Panc1 (cell line): ENCODE measurements around the gene IL20RA. TPM values are rescaled to one million over a fixed set of nuclear protein-coding genes. Genes with fewer than 3 reads are reported as not detected.

Source experiments
- ATAC-seq: fragments of 200-7000 bp; cut with Tn5 transposase; 2 replicates; pipeline ENCODE4 v1.9.1; 2020; ENCODE audit warnings: mild to moderate bottlenecking, moderate library complexity
- BruUV-seq: library from RNA; stranded (reverse); fragments of 400-500 nt; replicated peaks from 2 replicates; lab custom pipeline; 2021; lab: Mats Ljungman, UMichigan
- CTCF ChIA-PET: fragments of 300-600 bp; sonication (Branson Sonifier 250); formaldehyde crosslinking; loops from one replicate; lab custom pipeline; 2022; ENCODE audit warnings: antibody characterized with exemption; lab: Charles Lee
- POLR2A ChIA-PET: fragments of 300-600 bp; sonication (Branson Sonifier 250); formaldehyde crosslinking; loops from one replicate; lab custom pipeline; 2022; ENCODE audit warnings: antibody characterized with exemption; lab: Charles Lee
- DNase-seq: peaks from one replicate; pipeline ENCODE4 v3.0.0-alpha.2; 2010; ENCODE audit warnings: low read depth, low spot score
- H3K27ac ChIP-seq: 2 replicates; pipeline ENCODE4 v1.5.1; 2011; ENCODE audit warnings: mild to moderate bottlenecking, low read length, inconsistent platforms
- H3K27me3 ChIP-seq: fragments of 200-500 bp; sonication (Bioruptor generic); 2 replicates; pipeline ENCODE4 v1.6.0; 2014; ENCODE audit warnings: low read length, inconsistent platforms; ENCODE audit not compliant: control insufficient read depth, insufficient read depth
- H3K36me3 ChIP-seq: fragments of 200-500 bp; sonication (Bioruptor generic); 2 replicates; pipeline ENCODE4 v1.5.1; 2014; ENCODE audit warnings: inconsistent platforms, mild to moderate bottlenecking, low read length, moderate library complexity; ENCODE audit not compliant: control insufficient read depth, insufficient read depth
- H3K4me1 ChIP-seq: 2 replicates; pipeline ENCODE4 v1.5.1; 2011; ENCODE audit warnings: inconsistent platforms, mild to moderate bottlenecking, low read length, moderate library complexity; ENCODE audit not compliant: control insufficient read depth, insufficient read depth
- H3K4me3 ChIP-seq, 2 experiments: 2 replicates each; pipeline ENCODE4 v1.5.1; 2011 to 2012; ENCODE audit warnings: low read depth in 2 of 2, low read length in 2 of 2, mild to moderate bottlenecking in 2 of 2, inconsistent platforms in 1 of 2, moderate library complexity in 1 of 2
- H3K9me3 ChIP-seq: fragments of 200-500 bp; sonication (Bioruptor generic); 2 replicates; pipeline ENCODE4 v1.5.1; 2014; ENCODE audit warnings: low read depth, mild to moderate bottlenecking, inconsistent platforms, low read length, moderate library complexity; ENCODE audit not compliant: control insufficient read depth, insufficient read depth
- CTCF ChIP-seq: fragments of 450-650 bp; IDR thresholded peaks from 2 replicates; pipeline ENCODE4 v1.5.1; 2017; ENCODE audit warnings: mild to moderate bottlenecking
- POLR2AphosphoS5 ChIP-seq: IDR thresholded peaks from 2 replicates; pipeline ENCODE4 v1.6.1; 2012; ENCODE audit warnings: mild to moderate bottlenecking, low read depth, low read length, moderate library complexity
- REST ChIP-seq, 2 experiments: IDR thresholded peaks; 2 replicates each; pipeline ENCODE4 v1.6.1; 2011 to 2012; ENCODE audit warnings: low read depth in 2 of 2, control low read depth in 1 of 2, low read length in 1 of 2, mild to moderate bottlenecking in 1 of 2, moderate library complexity in 1 of 2; ENCODE audit not compliant: insufficient read depth in 1 of 2
- SIN3A ChIP-seq: IDR thresholded peaks from 2 replicates; pipeline ENCODE4 v1.6.1; 2012; ENCODE audit warnings: low read depth, mild to moderate bottlenecking, low read length, moderate library complexity, borderline replicate concordance; ENCODE audit not compliant: insufficient read depth
- TCF7L2 ChIP-seq: IDR thresholded peaks from 2 replicates; pipeline ENCODE4 v1.6.1; 2011; ENCODE audit warnings: mild to moderate bottlenecking, low read depth, low read length, inconsistent platforms
- in situ Hi-C: cut with HindIII; loops from 2 replicates; pipeline ENCODE4 v1.10.0; 2016; ENCODE audit warnings: low sequenced_read_pairs, low pct_unique_long_range_greater_than_20kb
- intact Hi-C: fragments of 100-400 bp; cut with micrococcal nuclease; formaldehyde crosslinking; loops from one replicate; pipeline ENCODE4 v1.10.0; 2022; ENCODE audit not compliant: unreplicated experiment
- total RNA-seq: library from RNA; stranded (reverse); gene quantifications from one replicate; pipeline ENCODE4 v1.2.1, GENCODE V29; 2021; ENCODE audit not compliant: unreplicated experiment

Gene IL20RA
- total RNA-seq, 1 experiment from 2014 or later, result not detected

- no peak for DNase-seq
- no peak for ATAC-seq
- BruUV-seq, result no TSS peak
- Histone ChIP-seq H3K27me3 (no peaks in the 10 kb centered on the region), H3K27ac (no peak overlapping the region), H3K4me1 (no peaks in the 10 kb centered on the region), H3K36me3 (no peaks in the 10 kb centered on the region), H3K9me3 (no peaks in the 10 kb centered on the region), H3K4me3 (no peak overlapping the region)
- no peak for TF ChIP-seq CTCF
- intact Hi-C loops, result no loop called here
- POLR2A ChIA-PET, result interaction anchor here (1.4 kb wide), 1 partner anchor 12 kb away, joined by 4 read pairs; no protein-coding TSS in a partner anchor
- in situ Hi-C loops, result no loop called here
- CTCF ChIA-PET, result no interaction called here
These were observed 36.6 kb downstream of the IL20RA start for GRCh38 chr6:137008204-137008603.

- no peaks in the 10 kb centered on the region for H3K27me3 ChIP-seq
- in situ Hi-C loops, result no loop called here
- TF ChIP-seq CTCF (no peak), REST (IDR thresholded peaks at IDR 0.05; ENCODE audit: insufficient read depth in 1 of 2, low read depth in 2 of 2, low read length in 1 of 2) (no peak), TCF7L2 (no peak), POLR2AphosphoS5 (no peak), SIN3A (no peak)
- H3K9me3 ChIP-seq, result no peaks in the 10 kb centered on the region
- DNase-seq, result no peak
- H3K36me3 ChIP-seq, result no peaks in the 10 kb centered on the region
- intact Hi-C loops, result no loop called here
- H3K4me3 ChIP-seq, result no peak overlapping the region
- no peak overlapping the region for H3K27ac ChIP-seq
- ATAC-seq, result no peak
- H3K4me1 ChIP-seq, result peaks cover 4% of the 10 kb centered on the region
- ChIA-PET POLR2A (no interaction called here), CTCF (no interaction called here)
- BruUV-seq, result no TSS peak
These were observed 38.7 kb downstream of the IL20RA start for GRCh38 chr6:137006056-137006455.
